Measurements from ENCODE around the gene DNAH5.
"Not testable (repeated sequence)": the region's sequence is repeated elsewhere in the genome, so short reads cannot be mapped to it uniquely, and the experiment has no call there.

The DNAH5 gene, protein sequence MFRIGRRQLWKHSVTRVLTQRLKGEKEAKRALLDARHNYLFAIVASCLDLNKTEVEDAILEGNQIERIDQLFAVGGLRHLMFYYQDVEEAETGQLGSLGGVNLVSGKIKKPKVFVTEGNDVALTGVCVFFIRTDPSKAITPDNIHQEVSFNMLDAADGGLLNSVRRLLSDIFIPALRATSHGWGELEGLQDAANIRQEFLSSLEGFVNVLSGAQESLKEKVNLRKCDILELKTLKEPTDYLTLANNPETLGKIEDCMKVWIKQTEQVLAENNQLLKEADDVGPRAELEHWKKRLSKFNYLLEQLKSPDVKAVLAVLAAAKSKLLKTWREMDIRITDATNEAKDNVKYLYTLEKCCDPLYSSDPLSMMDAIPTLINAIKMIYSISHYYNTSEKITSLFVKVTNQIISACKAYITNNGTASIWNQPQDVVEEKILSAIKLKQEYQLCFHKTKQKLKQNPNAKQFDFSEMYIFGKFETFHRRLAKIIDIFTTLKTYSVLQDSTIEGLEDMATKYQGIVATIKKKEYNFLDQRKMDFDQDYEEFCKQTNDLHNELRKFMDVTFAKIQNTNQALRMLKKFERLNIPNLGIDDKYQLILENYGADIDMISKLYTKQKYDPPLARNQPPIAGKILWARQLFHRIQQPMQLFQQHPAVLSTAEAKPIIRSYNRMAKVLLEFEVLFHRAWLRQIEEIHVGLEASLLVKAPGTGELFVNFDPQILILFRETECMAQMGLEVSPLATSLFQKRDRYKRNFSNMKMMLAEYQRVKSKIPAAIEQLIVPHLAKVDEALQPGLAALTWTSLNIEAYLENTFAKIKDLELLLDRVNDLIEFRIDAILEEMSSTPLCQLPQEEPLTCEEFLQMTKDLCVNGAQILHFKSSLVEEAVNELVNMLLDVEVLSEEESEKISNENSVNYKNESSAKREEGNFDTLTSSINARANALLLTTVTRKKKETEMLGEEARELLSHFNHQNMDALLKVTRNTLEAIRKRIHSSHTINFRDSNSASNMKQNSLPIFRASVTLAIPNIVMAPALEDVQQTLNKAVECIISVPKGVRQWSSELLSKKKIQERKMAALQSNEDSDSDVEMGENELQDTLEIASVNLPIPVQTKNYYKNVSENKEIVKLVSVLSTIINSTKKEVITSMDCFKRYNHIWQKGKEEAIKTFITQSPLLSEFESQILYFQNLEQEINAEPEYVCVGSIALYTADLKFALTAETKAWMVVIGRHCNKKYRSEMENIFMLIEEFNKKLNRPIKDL (N-terminal part only)

GRCh38 chr5:13944560-13945199, at the start of gene DNAH5:
Gene DNAH5 (minus strand): TSS chr5:13944688. CDS start chr5:13944438, 250 bp downstream.
- no peak for DNase-seq

GRCh38 chr5:13993926-13994325, 49.4 kb upstream of the DNAH5 start:
- no peak for DNase-seq

- no peak for DNase-seq
These were observed 48.3 kb upstream of the DNAH5 start for GRCh38 chr5:13992795-13993194.

GRCh38 chr5:13991365-13991764, 46.9 kb upstream of the DNAH5 start:
- DNase-seq, result no peak

GRCh38 chr5:13990896-13991295, 46.4 kb upstream of the DNAH5 start:
- DNase-seq, result no peak

DNA sequence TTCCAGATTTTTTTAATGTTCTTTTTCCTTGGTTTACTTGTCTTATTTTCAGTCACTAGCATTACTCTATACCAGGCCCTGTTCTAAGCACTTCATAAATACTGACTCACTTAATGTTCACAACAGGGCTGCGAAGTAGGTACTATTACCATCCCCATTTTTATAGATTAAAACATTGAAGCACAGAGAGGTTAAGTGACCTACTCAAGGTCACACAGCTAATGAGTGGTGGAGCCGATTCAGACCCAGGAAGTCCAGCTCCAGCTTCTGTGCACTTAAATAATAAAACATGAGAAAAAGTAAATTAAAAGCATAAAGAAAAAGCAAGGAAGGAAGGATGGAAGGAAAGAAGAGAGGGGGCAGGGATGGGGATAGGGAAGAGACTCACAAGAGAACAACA, 45.3 kb upstream of the DNAH5 start:
- DNase-seq, result no peak

DNA sequence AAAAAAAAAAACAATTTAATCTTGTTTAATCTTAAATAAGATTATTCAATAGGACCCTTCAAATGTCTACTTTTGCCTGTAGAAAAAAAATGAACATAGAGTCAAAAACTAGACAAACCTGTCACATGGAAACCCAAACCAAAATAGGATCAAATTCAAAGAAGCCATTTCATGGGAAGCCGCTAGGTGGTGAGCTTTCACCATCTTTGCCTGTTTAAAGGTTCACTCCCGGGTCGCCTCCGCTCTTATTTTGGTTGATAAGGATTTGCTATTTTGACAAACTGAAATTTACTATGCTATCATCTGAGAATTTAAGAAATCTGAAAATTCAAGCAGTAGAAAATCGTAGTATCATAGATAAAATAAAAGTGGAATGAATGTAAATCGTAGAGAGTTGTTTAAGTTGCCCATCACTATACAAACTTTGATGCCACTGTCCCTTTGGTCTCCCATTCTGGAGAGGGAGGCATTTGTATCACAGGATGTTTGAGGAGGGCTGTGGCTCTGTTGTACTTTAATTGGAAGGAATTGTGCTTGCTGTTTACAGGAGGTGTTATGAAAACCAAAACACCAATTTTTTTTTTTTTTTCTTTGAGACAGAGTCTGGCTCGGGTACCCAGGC, 43.5 kb upstream of the DNAH5 start:
- DNase-seq, result peak; percentile 6

- peak; percentile 81 for DNase-seq
These were observed 41.4 kb upstream of the DNAH5 start for GRCh38 chr5:13985731-13986418.

GRCh38 chr5:13984888-13985287, 40.4 kb upstream of the DNAH5 start:
- DNase-seq, result not testable (repeated sequence)

- DNase-seq, result peak; percentile 2
These were observed 32.7 kb upstream of the DNAH5 start for GRCh38 chr5:13976867-13977830.

GRCh38 chr5:13976223-13976622, 31.7 kb upstream of the DNAH5 start:
- no peak for DNase-seq

GRCh38 chr5:13975246-13975645, 30.8 kb upstream of the DNAH5 start:
- no peak for DNase-seq

DNA sequence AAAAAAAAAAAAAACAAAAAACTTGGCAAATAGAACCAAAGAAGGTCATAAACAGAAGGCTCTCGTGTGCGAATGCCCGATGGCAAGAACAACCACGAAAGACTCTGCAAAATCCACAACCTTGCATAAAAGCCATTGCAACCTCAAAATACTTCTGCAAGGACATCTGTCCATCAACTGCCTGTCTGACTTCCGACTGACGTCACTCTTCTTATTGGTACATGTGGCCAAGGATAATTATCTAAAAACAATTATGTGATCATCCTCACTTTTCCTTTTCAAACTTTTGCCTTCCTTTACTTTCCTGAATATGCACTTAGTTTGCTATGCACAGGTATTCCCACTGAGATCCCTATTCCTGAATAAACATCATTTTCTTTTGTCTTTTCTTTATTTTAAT, 29.2 kb upstream of the DNAH5 start:
- no peak for DNase-seq

GRCh38 chr5:13972029-13972428, 27.5 kb upstream of the DNAH5 start:
- DNase-seq, result no peak

DNA sequence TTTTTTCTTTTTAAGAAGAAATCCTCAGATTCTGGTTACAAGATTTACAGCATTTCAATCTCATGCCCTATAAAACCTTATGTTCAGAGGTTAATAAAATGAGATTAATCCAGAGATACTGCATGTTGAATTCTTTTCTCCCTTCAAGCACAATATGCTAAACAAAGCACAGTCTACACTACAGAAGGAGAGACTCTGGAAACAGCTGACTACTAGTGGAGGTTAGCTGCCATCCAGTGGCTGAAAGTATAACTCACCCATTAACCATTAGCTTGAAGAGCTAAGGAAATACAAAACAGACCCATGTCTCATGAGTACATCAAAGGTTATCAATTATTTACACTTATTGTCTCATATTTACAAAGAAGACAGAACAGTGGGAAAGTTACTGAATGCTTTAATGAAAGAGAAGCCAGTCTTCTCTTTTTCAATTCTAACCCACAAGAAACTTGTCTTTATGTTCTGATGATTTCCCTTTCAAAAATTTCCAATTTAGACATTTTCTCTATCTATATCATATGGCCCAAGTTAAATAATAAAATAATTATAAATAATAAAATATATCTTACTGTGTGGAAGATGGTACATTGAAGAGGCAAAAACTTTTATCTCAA, 12.7 kb upstream of the DNAH5 start:
- DNase-seq, result peak; percentile 1

DNA sequence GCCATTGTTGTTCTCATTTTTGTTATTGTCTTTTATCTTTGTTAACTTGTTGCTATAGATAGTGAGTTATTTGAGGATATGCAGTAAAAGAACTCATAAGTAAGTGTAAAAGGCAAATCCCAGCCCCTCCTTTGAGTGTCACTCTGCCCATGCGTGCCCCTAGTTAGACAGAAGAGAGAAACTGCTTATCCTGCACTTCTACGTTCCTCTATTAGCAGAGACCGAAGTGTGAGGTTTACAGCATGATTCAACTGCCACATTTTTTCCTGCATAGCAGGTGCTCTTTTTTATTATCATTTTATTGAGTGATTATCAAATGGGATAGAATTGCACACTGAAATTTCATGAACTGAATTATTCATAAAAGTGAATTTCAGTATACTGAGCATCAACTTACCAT, 12.0 kb upstream of the DNAH5 start:
- no peak for DNase-seq

GRCh38 chr5:13955896-13956295, 11.4 kb upstream of the DNAH5 start:
- DNase-seq, result no peak

DNA sequence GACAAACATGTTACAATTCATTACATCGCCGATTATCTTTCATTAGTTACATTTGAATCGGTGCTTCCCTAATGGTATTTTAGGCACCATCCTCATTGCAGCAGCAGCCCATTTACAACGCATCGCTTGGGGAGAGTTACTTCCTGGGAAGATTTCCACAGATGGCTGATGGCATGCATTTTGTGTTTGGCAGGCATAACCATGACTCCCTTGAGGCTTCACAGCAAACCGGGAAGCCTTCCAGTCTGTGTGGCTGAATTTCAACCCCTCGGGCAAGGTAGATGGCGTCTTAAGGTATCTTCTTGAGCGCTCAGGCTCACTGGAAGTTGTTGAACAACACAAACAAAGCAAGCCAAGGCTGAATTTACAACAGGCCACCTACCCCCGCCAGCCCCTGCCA, 1.6 kb upstream of the DNAH5 start:
- peak; percentile 52 for DNase-seq

DNA sequence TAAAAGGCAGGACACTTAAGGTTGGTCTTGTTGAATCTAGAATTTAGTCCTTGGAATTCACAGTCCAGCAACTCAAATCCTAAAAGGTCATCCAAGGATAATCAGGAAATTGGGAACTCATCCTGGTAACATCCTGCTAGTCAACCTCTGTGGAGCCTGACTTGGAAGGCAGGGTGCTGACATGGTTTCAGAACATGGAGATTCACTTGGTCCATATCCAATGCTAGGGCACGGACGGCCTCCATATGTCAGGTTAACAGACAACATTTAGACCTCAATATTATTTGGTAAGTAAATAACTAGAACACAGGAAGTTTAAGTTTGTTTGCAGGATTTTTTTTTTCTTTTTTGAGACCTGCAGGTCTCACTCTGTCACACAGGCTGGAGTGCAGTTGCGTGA, 783 bp upstream of the DNAH5 start:
- no peak for DNase-seq

DNA sequence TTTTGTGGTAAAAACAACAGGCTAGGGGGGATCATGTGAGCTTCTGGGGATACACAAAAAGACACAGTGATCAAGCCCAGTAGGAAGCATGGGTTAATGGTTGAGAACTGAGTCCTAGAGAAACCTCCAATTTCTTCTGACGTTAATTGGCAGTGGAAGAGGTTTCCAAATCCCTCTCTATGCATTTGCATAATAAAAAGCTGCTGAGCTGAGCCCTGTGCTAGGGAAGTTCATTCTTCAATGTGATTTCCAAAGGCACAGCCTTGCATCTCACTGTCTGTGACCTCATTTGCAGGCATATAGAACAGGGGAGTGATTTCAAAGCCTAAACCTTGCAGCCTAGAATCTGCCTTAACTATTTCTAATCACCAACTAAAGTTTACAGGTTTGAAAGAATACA, 812 bp downstream of the DNAH5 start:
- no peak for DNase-seq

All from T1000 (cell line).